Adipocyte (in vitro differentiated cells): ENCODE measurements around the gene TRIP13.
"Not testable (repeated sequence)": the region's sequence is repeated elsewhere in the genome, so short reads cannot be mapped to it uniquely, and the experiment has no call there.

Source experiments
- DNase-seq: peaks from one replicate; pipeline ENCODE4 v3.0.0-alpha.2; 2015; ENCODE audit warnings: low read depth
- H3K27me3 ChIP-seq: replicated peaks from 2 replicates; pipeline ENCODE4 v1.7.0; 2013; ENCODE audit warnings: mild to moderate bottlenecking, low read length, moderate library complexity; ENCODE audit not compliant: control insufficient read depth, insufficient read depth
- H3K36me3 ChIP-seq: 2 replicates; pipeline ENCODE4 v1.7.0; 2013; ENCODE audit warnings: low read length, mild to moderate bottlenecking, moderate library complexity; ENCODE audit not compliant: control insufficient read depth, insufficient read depth, severe bottlenecking
- H3K4me1 ChIP-seq: 2 replicates; pipeline ENCODE4 v1.7.0; 2013; ENCODE audit warnings: mild to moderate bottlenecking, low read length, moderate library complexity; ENCODE audit not compliant: control insufficient read depth, insufficient read depth
- H3K4me3 ChIP-seq: 2 replicates; pipeline ENCODE4 v1.7.0; 2013; ENCODE audit warnings: mild to moderate bottlenecking, low read length, moderate library complexity
- H3K9ac ChIP-seq: 2 replicates; pipeline ENCODE4 v1.7.0; 2013; ENCODE audit warnings: mild to moderate bottlenecking, low read length, moderate library complexity
- H3K9me3 ChIP-seq: 2 replicates; pipeline ENCODE4 v1.7.0; 2013; ENCODE audit warnings: mild to moderate bottlenecking, low read length, moderate library complexity; ENCODE audit not compliant: control insufficient read depth

TRIP13 gene

GRCh38 chr5:927172-928015, 34.7 kb downstream of the TRIP13 start:
- Histone ChIP-seq H3K9ac (no peak overlapping the region), H3K36me3 (no peaks in the 10 kb centered on the region), H3K4me1 (peaks cover 3% of the 10 kb centered on the region), H3K9me3 (no peaks in the 10 kb centered on the region), H3K27me3 (peaks cover 46% of the 10 kb centered on the region), H3K4me3 (peak overlapping the region; percentile 65)
- DNase-seq = no peak

- Histone ChIP-seq H3K4me1 (peaks cover 13% of the 10 kb centered on the region), H3K27me3 (peaks cover 46% of the 10 kb centered on the region)
- DNase-seq, H3K36me3 ChIP-seq, H3K9me3 ChIP-seq, H3K4me3 ChIP-seq, H3K9ac ChIP-seq: not testable (repeated sequence)
Measured at GRCh38 chr5:929182-929581, 36.5 kb downstream of the TRIP13 start.

GRCh38 chr5:929596-929995, 36.9 kb downstream of the TRIP13 start:
- no peak for DNase-seq
- no peak overlapping the region for H3K4me3 ChIP-seq
- H3K4me1 ChIP-seq = peaks cover 13% of the 10 kb centered on the region
- no peaks in the 10 kb centered on the region for H3K36me3 ChIP-seq
- H3K27me3 ChIP-seq = peaks cover 44% of the 10 kb centered on the region
- no peaks in the 10 kb centered on the region for H3K9me3 ChIP-seq
- H3K9ac ChIP-seq = no peak overlapping the region

- DNase-seq = no peak
- no peaks in the 10 kb centered on the region for H3K36me3 ChIP-seq
- no peaks in the 10 kb centered on the region for H3K9me3 ChIP-seq
- H3K9ac ChIP-seq = no peak overlapping the region
- H3K4me1 ChIP-seq = peaks cover 13% of the 10 kb centered on the region
- H3K4me3 ChIP-seq = no peak overlapping the region
- peaks cover 39% of the 10 kb centered on the region for H3K27me3 ChIP-seq
Measured at GRCh38 chr5:930866-931265, 38.2 kb downstream of the TRIP13 start.

- no peak overlapping the region for H3K4me3 ChIP-seq
- peaks cover 13% of the 10 kb centered on the region for H3K4me1 ChIP-seq
- H3K9me3 ChIP-seq = no peaks in the 10 kb centered on the region
- H3K27me3 ChIP-seq = peaks cover 42% of the 10 kb centered on the region
- no peaks in the 10 kb centered on the region for H3K36me3 ChIP-seq
- H3K9ac ChIP-seq = no peak overlapping the region
- no peak for DNase-seq
Measured at GRCh38 chr5:931570-932145, 39.0 kb downstream of the TRIP13 start.

GRCh38 chr5:932151-932627, 39.5 kb downstream of the TRIP13 start:
- Histone ChIP-seq H3K9ac (no peak overlapping the region), H3K27me3 (peaks cover 44% of the 10 kb centered on the region), H3K9me3 (no peaks in the 10 kb centered on the region), H3K4me3 (no peak overlapping the region), H3K36me3 (no peaks in the 10 kb centered on the region), H3K4me1 (peaks cover 13% of the 10 kb centered on the region)
- no peak for DNase-seq

GRCh38 chr5:932628-933250, 40.1 kb downstream of the TRIP13 start:
- Histone ChIP-seq H3K4me1 (peaks cover 13% of the 10 kb centered on the region), H3K4me3 (no peak overlapping the region), H3K36me3 (no peaks in the 10 kb centered on the region), H3K9me3 (no peaks in the 10 kb centered on the region), H3K9ac (no peak overlapping the region), H3K27me3 (peaks cover 44% of the 10 kb centered on the region)
- no peak for DNase-seq

GRCh38 chr5:933251-933861, 40.7 kb downstream of the TRIP13 start:
- Histone ChIP-seq H3K36me3 (no peaks in the 10 kb centered on the region), H3K9me3 (no peaks in the 10 kb centered on the region), H3K4me1 (peaks cover 13% of the 10 kb centered on the region), H3K27me3 (peaks cover 46% of the 10 kb centered on the region), H3K9ac (no peak overlapping the region), H3K4me3 (no peak overlapping the region)
- no peak for DNase-seq

- Histone ChIP-seq H3K27me3 (peaks cover 52% of the 10 kb centered on the region), H3K4me1 (peaks cover 13% of the 10 kb centered on the region)
- not testable (repeated sequence) for H3K36me3 ChIP-seq, H3K9ac ChIP-seq, H3K9me3 ChIP-seq, DNase-seq, H3K4me3 ChIP-seq
Measured at GRCh38 chr5:933951-934350, 41.3 kb downstream of the TRIP13 start.

- H3K27me3 ChIP-seq = peaks cover 56% of the 10 kb centered on the region
- peak; percentile 62 for DNase-seq
- peaks cover 13% of the 10 kb centered on the region for H3K4me1 ChIP-seq
Measured at GRCh38 chr5:934381-934967, 41.8 kb downstream of the TRIP13 start.

More at GRCh38 chr5:934381-934967, 41.8 kb downstream of the TRIP13 start:
- H3K4me3 ChIP-seq, H3K9me3 ChIP-seq, H3K9ac ChIP-seq, H3K36me3 ChIP-seq: not testable (repeated sequence)
